HG02884 (cell line): ENCODE measurements around the gene SLA2.
"Not testable (repeated sequence)": the region's sequence is repeated elsewhere in the genome, so short reads cannot be mapped to it uniquely, and the experiment has no call there.

Experiments
- ATAC-seq: cut with Tn5 transposase; IDR thresholded peaks from one replicate; pipeline ENCODE4 v1.9.1; 2021; ENCODE audit warnings: mild to moderate bottlenecking, moderate library complexity; ENCODE audit not compliant: unreplicated experiment

The SLA2 gene

GRCh38 chr20:36578356-36579041, 67.5 kb downstream of the SLA2 start:
- no peak for ATAC-seq

DNA sequence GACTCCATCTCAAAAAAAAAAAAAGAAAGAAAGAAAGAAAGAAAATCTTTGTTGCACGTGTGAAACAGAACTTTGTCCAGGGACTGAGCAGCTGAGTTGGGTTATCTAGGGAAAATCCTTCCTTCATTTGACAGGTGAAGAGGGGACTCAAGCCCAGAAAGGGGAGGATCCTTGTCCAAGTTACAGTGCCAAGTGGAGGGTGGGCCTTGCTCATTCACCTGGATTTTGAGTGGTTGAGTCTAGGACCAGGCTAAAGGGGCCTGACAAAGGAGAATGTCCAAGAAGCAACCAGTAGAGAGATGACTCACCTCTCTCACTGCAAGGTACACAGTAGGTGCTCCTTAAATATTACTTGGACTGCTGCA, 69.9 kb downstream of the SLA2 start:
- no peak for ATAC-seq

- no peak for ATAC-seq
Observed at GRCh38 chr20:36574366-36575135, 71.4 kb downstream of the SLA2 start.

DNA sequence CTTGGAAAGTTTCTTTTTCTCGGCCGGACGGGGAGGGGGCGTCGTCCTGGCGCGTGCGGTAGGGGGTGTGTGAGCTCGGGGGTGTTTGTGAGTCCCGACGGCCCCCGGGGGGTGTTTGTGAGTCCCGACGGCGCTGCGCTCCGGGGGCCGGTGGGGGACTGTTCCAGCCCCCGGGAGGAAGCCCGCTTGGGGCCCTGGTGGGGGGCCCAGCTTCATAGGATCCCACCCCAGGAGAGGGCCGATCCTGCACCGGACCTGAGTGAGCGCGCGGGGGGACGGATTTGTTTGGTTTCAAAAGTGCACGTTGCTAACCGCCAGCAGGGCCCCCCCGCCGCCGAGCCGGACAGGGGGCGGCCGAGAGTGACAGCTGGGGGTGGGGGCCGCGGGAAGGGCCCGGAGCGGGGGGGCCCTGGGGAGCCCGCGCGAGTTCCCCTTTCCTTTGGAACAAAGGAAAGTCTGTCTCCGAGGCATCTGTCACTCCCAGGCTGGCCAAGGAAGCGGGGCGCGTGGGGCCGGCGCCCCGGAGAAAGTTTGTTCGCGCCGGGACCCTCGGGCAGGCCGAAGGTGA, 72.1 kb downstream of the SLA2 start:
- ATAC-seq = no peak

- peak; percentile 60 for ATAC-seq
Observed at GRCh38 chr20:36573103-36573797, 72.7 kb downstream of the SLA2 start, which contains the start of gene TGIF2. Gene TGIF2, plus strand, starts transcription at chr20:36573597. Its CDS starts 5,178 bp downstream, at chr20:36578775.

DNA sequence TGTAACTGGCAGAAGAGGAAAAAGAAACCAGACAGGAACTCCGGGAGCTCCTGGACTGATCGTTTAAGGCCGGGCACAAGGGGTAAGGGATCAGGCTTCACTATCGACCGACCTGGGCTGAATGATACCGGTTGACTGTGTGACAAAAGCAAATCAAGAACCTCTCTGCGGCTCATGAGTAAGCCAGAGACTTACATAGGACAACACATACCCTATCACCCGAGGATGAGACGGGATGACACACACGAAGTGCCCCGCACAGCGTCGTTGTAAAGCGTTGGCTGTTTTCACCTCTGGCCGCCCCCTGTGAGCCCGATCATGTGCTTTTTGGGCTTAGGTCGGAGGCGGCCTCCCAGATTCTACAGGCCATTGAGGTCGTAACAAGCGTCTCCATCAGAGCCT, 73.3 kb downstream of the SLA2 start:
- peak; percentile 10 for ATAC-seq

GRCh38 chr20:36571564-36572504, 74.2 kb downstream of the SLA2 start:
- ATAC-seq = no peak

DNA sequence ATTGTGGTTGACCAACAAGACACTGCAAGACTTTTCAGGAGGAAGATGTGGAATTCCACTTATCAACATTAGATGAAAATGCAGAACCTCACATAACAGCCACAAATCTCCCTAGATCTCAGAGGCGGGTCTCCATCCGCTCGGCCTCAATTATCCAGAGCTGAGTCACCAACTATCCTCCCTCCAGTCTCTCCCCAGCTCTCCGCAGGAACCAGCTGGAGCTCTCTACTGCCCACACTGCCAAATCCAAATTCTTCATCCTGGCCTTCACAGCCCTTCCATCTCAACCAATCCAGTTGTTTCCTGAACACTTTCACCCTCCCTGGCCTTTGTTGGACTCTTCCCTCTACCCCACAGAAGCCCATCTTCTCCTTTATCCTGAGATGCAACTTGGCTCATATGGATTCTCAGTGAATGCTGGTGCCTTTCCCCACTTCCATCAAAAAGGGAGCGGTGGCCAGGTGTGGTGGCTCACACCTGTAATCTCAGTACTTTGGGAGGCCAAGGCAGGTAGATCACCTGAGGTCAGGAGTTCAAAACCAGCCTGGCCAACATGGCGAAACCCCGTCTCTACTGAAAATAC, 76.1 kb downstream of the SLA2 start:
- no peak for ATAC-seq

DNA sequence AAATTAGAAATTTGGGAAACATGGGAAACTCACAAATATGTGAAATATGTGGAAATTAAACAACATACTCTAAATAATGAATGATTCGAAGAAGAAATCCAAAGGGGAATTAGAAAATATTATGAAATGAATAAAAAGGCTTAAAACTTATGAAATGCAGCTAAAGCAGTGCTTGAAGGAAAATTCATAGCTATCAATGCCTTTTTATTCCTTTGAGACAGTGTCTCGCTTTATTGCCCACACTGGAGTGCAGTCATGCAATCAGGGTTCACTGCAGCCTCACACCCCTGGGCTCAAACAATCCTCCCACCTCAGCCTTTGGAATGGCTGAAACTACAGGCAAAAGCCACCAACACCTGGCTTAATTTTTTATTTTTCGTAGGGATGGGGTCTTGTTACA, 80.5 kb downstream of the SLA2 start:
- ATAC-seq = no peak

DNA sequence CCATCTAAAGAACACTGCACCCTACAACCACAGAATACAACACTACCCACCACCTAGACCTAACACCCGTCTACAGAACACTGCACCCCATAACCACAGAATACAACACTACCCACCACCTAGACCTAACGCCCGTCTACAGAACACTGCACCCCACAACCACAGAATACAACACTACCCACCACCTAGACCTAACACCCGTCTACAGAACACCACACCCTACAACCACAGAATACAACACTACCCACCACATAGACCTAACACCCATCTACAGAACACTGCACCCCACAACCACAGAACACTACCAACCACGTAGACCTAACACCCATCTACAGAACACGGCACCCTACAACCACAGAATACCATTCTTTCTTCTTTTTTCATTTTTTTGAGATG, 81.3 kb downstream of the SLA2 start:
- not testable (repeated sequence) for ATAC-seq

GRCh38 chr20:36564078-36564725, 81.8 kb downstream of the SLA2 start:
- ATAC-seq = not testable (repeated sequence)

DNA sequence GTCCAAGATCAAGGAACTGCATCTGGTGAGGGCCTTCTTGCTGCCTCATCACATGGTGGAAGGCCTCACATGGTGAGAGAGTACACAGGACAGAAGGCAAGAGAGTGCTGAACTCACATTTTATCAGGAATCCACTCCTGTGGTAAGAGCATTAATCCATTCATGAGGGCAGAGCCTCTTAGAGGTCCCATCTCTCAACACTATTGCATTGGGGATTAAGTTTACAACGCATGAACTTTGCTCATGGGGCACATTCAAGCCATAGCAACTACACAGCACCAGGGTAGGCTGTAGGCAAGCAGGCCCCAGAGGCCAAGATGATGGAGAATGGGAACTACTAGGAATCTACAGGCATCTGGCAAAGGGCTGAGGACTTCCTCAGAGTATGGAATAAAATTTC, 82.6 kb downstream of the SLA2 start:
- ATAC-seq = no peak

DNA sequence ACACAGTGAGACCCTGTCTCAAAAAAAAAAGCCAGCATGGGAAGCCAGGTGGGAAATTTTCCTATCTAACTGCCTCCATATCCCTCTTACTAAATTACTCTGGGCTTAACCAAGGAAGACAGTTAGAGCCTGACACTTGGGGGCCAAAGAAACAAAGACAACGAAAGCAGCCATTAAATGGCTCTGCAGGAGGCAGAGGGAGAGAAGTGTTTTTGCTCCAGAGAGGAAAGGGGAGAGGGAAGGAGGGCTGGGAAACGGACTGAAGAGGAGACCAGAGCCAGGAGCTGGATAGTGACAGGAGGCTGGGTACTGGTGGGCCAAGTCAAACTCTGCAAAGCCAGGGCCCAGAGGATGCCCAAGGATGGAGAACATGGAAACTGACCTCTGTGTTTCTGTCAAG, 83.3 kb downstream of the SLA2 start:
- no peak for ATAC-seq
